CD4-positive, alpha-beta T cell (primary cell): ENCODE results near the gene PDGFA. TPM values are rescaled to one million over a fixed set of nuclear protein-coding genes. Genes with fewer than 3 reads are reported as not detected.

ENCODE experiments used
- ATAC-seq: fragments of 200-7000 bp; cut with Tn5 transposase; one replicate; pipeline ENCODE4 v1.10.0; 2022; ENCODE audit warnings: mild to moderate bottlenecking; ENCODE audit not compliant: poor library complexity
- CTCF ChIA-PET: fragments of 350-600 bp; sonication (Branson Sonifier 250); formaldehyde crosslinking; loops from one replicate; lab custom pipeline; 2021; ENCODE audit warnings: antibody characterized with exemption, inconsistent platforms; lab: Charles Lee
- POLR2A ChIA-PET: fragments of 350-600 bp; sonication (Branson Sonifier 250); formaldehyde crosslinking; loops from one replicate; lab custom pipeline; 2021; ENCODE audit warnings: antibody characterized with exemption, inconsistent platforms; lab: Charles Lee
- DNase-seq, 14 experiments: peaks; one replicate each; pipeline ENCODE4 v3.0.0-alpha.2; 2013 to 2020; ENCODE audit warnings: mixed read lengths in 2 of 14
- H3K27ac ChIP-seq, 2 donors: one replicate each; pipeline versions ENCODE4 v1.5.1 to v1.7.0; 2013; ENCODE audit warnings: low read length in 2 of 2, low read depth in 1 of 2, mild to moderate bottlenecking in 1 of 2
- H3K27me3 ChIP-seq, 2 experiments: 1 replicate in 1 of 2; 2 replicates in 1 of 2; pipeline versions ENCODE4 v1.6.1 to v1.7.0; 2013; ENCODE audit warnings: low read length in 2 of 2, control low read depth in 1 of 2, mild to moderate bottlenecking in 1 of 2, moderate library complexity in 1 of 2; ENCODE audit not compliant: insufficient read depth in 2 of 2, control insufficient read depth in 1 of 2
- H3K36me3 ChIP-seq: one replicate; pipeline ENCODE4 v1.6.1; 2013; ENCODE audit warnings: low read length, control low read depth; ENCODE audit not compliant: insufficient read depth
- H3K4me1 ChIP-seq: one replicate; pipeline ENCODE4 v1.6.1; 2013; ENCODE audit warnings: low read length, control low read depth; ENCODE audit not compliant: insufficient read depth
- H3K4me3 ChIP-seq: one replicate; pipeline ENCODE4 v1.5.1; 2013; ENCODE audit warnings: mild to moderate bottlenecking, low read length, moderate library complexity
- H3K9me3 ChIP-seq, 2 experiments: 1 replicate in 1 of 2; 2 replicates in 1 of 2; pipeline versions ENCODE4 v1.6.1 to v1.7.0; 2013; ENCODE audit warnings: low read length in 2 of 2, mild to moderate bottlenecking in 2 of 2, control low read depth in 1 of 2, moderate library complexity in 1 of 2; ENCODE audit not compliant: control insufficient read depth in 1 of 2, insufficient read depth in 1 of 2
- H3K27ac Mint-ChIP-seq: one replicate; pipeline ENCODE4 v1.8.0; 2020; ENCODE audit warnings: mixed read lengths
- H3K27me3 Mint-ChIP-seq: one replicate; pipeline ENCODE4 v1.8.0; 2021; ENCODE audit warnings: mixed read lengths
- H3K36me3 Mint-ChIP-seq: one replicate; pipeline ENCODE4 v1.8.0; 2021; ENCODE audit warnings: low read depth, mixed read lengths
- H3K4me1 Mint-ChIP-seq: one replicate; pipeline ENCODE4 v1.8.0; 2021; ENCODE audit warnings: low read depth, mixed read lengths
- H3K4me3 Mint-ChIP-seq: one replicate; pipeline ENCODE4 v1.8.0; 2020; ENCODE audit warnings: mild to moderate bottlenecking, mixed read lengths
- H3K9me3 Mint-ChIP-seq: one replicate; pipeline ENCODE4 v1.8.0; 2020; ENCODE audit warnings: mixed read lengths
- CTCF ChIP-seq: fragments of 200-600 bp; IDR thresholded peaks from one replicate; pipeline ENCODE4 v1.8.0; 2022; ENCODE audit warnings: antibody characterized with exemption, mild to moderate bottlenecking
- intact Hi-C, 2 experiments: fragments of 100-400 bp; cut with DNase I in 1 of 2; cut with micrococcal nuclease in 1 of 2; formaldehyde crosslinking; loops; one replicate each; pipeline versions ENCODE4 v1.15.1 to v1.9.0; 2023 to 2025; cut with DNase I, micrococcal nuclease
- total RNA-seq, 174 experiments: library from RNA in 2 of 174; stranded (reverse) in 2 of 174; gene quantifications; one replicate each; pipeline ENCODE4 v1.2.3 and lab custom pipeline; 2021 to 2026

PDGFA gene
- total RNA-seq, 2 experiments from 2014 or later, result 0.55 to 0.70 TPM

- H3K27me3 ChIP-seq, result peaks cover 13 to 18% of the 10 kb centered on the region in 2 experiments
- no peak for ATAC-seq
- Mint-ChIP-seq H3K4me3 (no peak overlapping the region), H3K9me3 (no peaks in the 10 kb centered on the region), H3K4me1 (peaks cover 10% of the 10 kb centered on the region), H3K27ac (no peak overlapping the region), H3K27me3 (peaks cover 40% of the 10 kb centered on the region), H3K36me3 (no peaks in the 10 kb centered on the region)
- intact Hi-C loops, result no loop called here
- no peak for DNase-seq
- H3K4me1 ChIP-seq, result peaks cover 13% of the 10 kb centered on the region
- H3K36me3 ChIP-seq, result no peaks in the 10 kb centered on the region
- no peak overlapping the region for H3K27ac ChIP-seq
- peaks cover 0 to 5% of the 10 kb centered on the region in 2 experiments for H3K9me3 ChIP-seq
- no peak overlapping the region for H3K4me3 ChIP-seq
- no peak for TF ChIP-seq CTCF
- ChIA-PET POLR2A (interaction anchor here (0.5 kb wide), 1 partner anchor 117 kb away, joined by 3 read pairs; no protein-coding TSS in a partner anchor), CTCF (no interaction called here)
These were observed 4.7 kb downstream of the PDGFA start for GRCh38 chr7:514651-515598.

DNA sequence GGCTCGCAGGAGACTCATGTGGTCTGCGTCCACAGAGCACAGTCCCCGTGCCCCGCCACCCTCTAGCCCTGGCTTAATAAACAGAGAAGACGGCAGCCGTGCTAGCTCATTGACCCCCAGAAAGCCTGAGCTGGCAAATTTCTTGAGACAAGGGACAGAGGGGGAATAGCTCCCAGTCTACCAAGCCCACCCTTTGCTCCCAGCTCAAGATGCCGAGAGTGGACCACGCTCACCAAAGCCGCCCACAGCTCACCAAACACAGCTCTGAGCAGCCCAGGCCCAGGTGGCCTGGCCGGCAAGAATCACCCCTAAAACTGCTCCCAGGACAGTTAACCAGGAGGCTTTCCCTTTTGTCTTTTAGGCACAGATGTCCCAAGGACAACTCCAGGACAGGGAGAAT lies 5.4 kb downstream of the PDGFA start:
- intact Hi-C loops, result no loop called here
- CTCF ChIA-PET, result no interaction called here
- no peak overlapping the region for H3K27ac Mint-ChIP-seq
- H3K36me3 ChIP-seq, result no peaks in the 10 kb centered on the region
- H3K36me3 Mint-ChIP-seq, result no peaks in the 10 kb centered on the region
- peaks cover 13% of the 10 kb centered on the region for H3K4me1 ChIP-seq
- H3K4me3 Mint-ChIP-seq, result no peak overlapping the region
- H3K4me3 ChIP-seq, result no peak overlapping the region
- no peak for DNase-seq
- peaks cover 0 to 5% of the 10 kb centered on the region in 2 experiments for H3K9me3 ChIP-seq
- peaks cover 40% of the 10 kb centered on the region for H3K27me3 Mint-ChIP-seq
- H3K4me1 Mint-ChIP-seq, result peaks cover 10% of the 10 kb centered on the region
- no peak overlapping the region for H3K27ac ChIP-seq
- TF ChIP-seq CTCF, result no peak
- no peak for ATAC-seq
- POLR2A ChIA-PET, result no interaction called here
- peaks cover 12 to 18% of the 10 kb centered on the region in 2 experiments for H3K27me3 ChIP-seq
- H3K9me3 Mint-ChIP-seq, result no peaks in the 10 kb centered on the region

DNA sequence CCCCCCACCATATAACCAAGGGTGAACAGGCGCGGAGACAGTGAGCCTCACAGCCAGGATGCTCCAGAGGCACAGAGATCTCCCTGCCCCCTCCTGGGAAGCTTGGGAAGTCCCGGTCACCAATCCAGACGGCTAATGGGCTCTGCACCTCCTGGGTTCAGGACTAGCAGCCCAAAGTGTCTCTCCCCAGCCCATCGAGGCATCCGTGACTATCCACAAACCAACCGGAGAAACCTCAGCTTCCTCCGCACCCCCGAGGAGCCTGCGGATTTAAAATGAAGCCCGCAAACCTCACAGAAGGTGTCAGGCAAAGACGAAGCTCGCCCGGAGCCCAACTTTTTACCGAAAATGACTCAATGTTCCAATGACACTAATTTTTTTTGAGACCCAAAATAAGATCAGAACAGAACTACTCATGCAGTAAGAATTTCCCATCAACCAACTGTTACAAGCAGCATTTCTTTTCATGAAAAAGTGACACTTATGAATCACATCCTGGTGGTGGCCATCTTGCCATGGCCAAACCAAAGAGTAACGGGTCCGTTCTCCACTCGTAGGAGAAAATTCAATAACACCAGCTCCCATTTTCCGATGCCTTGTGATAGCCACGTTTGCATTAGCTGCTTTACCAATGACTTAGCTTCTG lies 6.0 kb downstream of the PDGFA start:
- ATAC-seq, result no peak
- peaks cover 0 to 5% of the 10 kb centered on the region in 2 experiments for H3K9me3 ChIP-seq
- ChIA-PET CTCF (no interaction called here), POLR2A (no interaction called here)
- peaks cover 8% of the 10 kb centered on the region for H3K4me1 Mint-ChIP-seq
- H3K36me3 Mint-ChIP-seq, result no peaks in the 10 kb centered on the region
- H3K27ac ChIP-seq, result no peak overlapping the region
- no peak overlapping the region for H3K4me3 ChIP-seq
- TF ChIP-seq CTCF, result no peak
- H3K27me3 ChIP-seq, result peaks cover 12 to 18% of the 10 kb centered on the region in 2 experiments
- intact Hi-C loops, result no loop called here
- no peak overlapping the region for H3K27ac Mint-ChIP-seq
- peaks cover 39% of the 10 kb centered on the region for H3K27me3 Mint-ChIP-seq
- no peak for DNase-seq
- peaks cover 12% of the 10 kb centered on the region for H3K4me1 ChIP-seq
- no peaks in the 10 kb centered on the region for H3K9me3 Mint-ChIP-seq
- no peak overlapping the region for H3K4me3 Mint-ChIP-seq
- H3K36me3 ChIP-seq, result no peaks in the 10 kb centered on the region
